WTC11 (cell line): ENCODE measurements around the gene BNC2. TPM values are rescaled to one million over a fixed set of nuclear protein-coding genes. Genes with fewer than 3 reads are reported as not detected.

ENCODE experiments used
- ATAC-seq: fragments of 200-7000 bp; cut with Tn5 transposase; 2 replicates; pipeline ENCODE4 v1.10.0; 2021; ENCODE audit warnings: mild to moderate bottlenecking, moderate library complexity
- CTCF ChIA-PET: fragments of 300-600 bp; sonication (Branson Sonifier 250); formaldehyde crosslinking; loops from one replicate; lab custom pipeline; 2021; ENCODE audit warnings: antibody characterized with exemption; lab: Charles Lee
- POLR2A ChIA-PET: fragments of 350-600 bp; sonication (Branson Sonifier 250); formaldehyde crosslinking; loops from one replicate; lab custom pipeline; 2021; ENCODE audit warnings: antibody characterized with exemption; lab: Charles Lee
- DNase-seq: peaks from one replicate; pipeline ENCODE4 v3.0.0; 2021; ENCODE audit warnings: low spot score
- H3K27ac Mint-ChIP-seq: 2 replicates; pipeline ENCODE4 v1.8.0; 2021; ENCODE audit warnings: mixed read lengths
- H3K27me3 Mint-ChIP-seq: 2 replicates; pipeline ENCODE4 v1.8.0; 2021; ENCODE audit warnings: low read depth, mild to moderate bottlenecking, moderate library complexity, mixed read lengths
- H3K36me3 Mint-ChIP-seq: 2 replicates; pipeline ENCODE4 v1.8.0; 2021; ENCODE audit warnings: mixed read lengths
- H3K4me1 Mint-ChIP-seq: 2 replicates; pipeline ENCODE4 v1.8.0; 2022; ENCODE audit warnings: mixed read lengths
- H3K4me3 Mint-ChIP-seq: 2 replicates; pipeline ENCODE4 v1.8.0; 2021; ENCODE audit warnings: mild to moderate bottlenecking, moderate library complexity, mixed read lengths
- H3K9me3 Mint-ChIP-seq: 2 replicates; pipeline ENCODE4 v1.8.0; 2021; ENCODE audit warnings: mixed read lengths
- ATF6 ChIP-seq: sonication (generic); formaldehyde crosslinking; IDR thresholded peaks from 2 replicates; pipeline ENCODE4 v1.8.1; 2023; ENCODE audit warnings: mild to moderate bottlenecking, missing genetic modification reagents
- E2F1 ChIP-seq: sonication (generic); formaldehyde crosslinking; IDR thresholded peaks from 2 replicates; pipeline ENCODE4 v1.8.0; 2022; ENCODE audit warnings: mild to moderate bottlenecking, missing genetic modification reagents
- ETV6 ChIP-seq: sonication (generic); formaldehyde crosslinking; IDR thresholded peaks from 2 replicates; pipeline ENCODE4 v1.8.1; 2022; ENCODE audit warnings: mild to moderate bottlenecking, missing genetic modification reagents
- FOXK1 ChIP-seq: sonication (generic); formaldehyde crosslinking; IDR thresholded peaks from 2 replicates; pipeline ENCODE4 v1.8.0; 2022; ENCODE audit warnings: mild to moderate bottlenecking, moderate library complexity, missing genetic modification reagents
- FOXP4 ChIP-seq: sonication (generic); formaldehyde crosslinking; IDR thresholded peaks from 2 replicates; pipeline ENCODE4 v1.8.0; 2022; ENCODE audit warnings: mild to moderate bottlenecking, missing genetic modification reagents
- IRF1 ChIP-seq: sonication (generic); formaldehyde crosslinking; IDR thresholded peaks from 2 replicates; pipeline ENCODE4 v1.8.0; 2023; ENCODE audit warnings: missing genetic modification reagents
- JUN ChIP-seq: sonication (generic); formaldehyde crosslinking; IDR thresholded peaks from 2 replicates; pipeline ENCODE4 v1.8.0; 2023; ENCODE audit warnings: mild to moderate bottlenecking, missing genetic modification reagents
- KAT7 ChIP-seq: sonication (generic); formaldehyde crosslinking; IDR thresholded peaks from 2 replicates; pipeline ENCODE4 v1.8.1; 2023; ENCODE audit warnings: missing genetic modification reagents, mild to moderate bottlenecking, borderline replicate concordance
- NFATC4 ChIP-seq: fragments of 250-450 bp; sonication (Bioruptor Pico); IDR thresholded peaks from 2 replicates; pipeline ENCODE4 v1.9.0; 2021; ENCODE audit warnings: mild to moderate bottlenecking
- SMAD3 ChIP-seq: sonication (generic); formaldehyde crosslinking; IDR thresholded peaks from 2 replicates; pipeline ENCODE4 v1.8.0; 2022; ENCODE audit warnings: missing genetic modification reagents, mild to moderate bottlenecking, borderline replicate concordance
- TCF7 ChIP-seq: sonication (generic); formaldehyde crosslinking; IDR thresholded peaks from 2 replicates; pipeline ENCODE4 v1.8.0; 2022; ENCODE audit warnings: mild to moderate bottlenecking, low read depth, missing genetic modification reagents, moderate library complexity
- ZMAT4 ChIP-seq: fragments of 250-450 bp; sonication (Bioruptor Pico); IDR thresholded peaks from 2 replicates; pipeline ENCODE4 v1.9.0; 2021; ENCODE audit warnings: mild to moderate bottlenecking
- ZNF219 ChIP-seq: sonication (generic); formaldehyde crosslinking; IDR thresholded peaks from 2 replicates; pipeline ENCODE4 v1.8.0; 2023; ENCODE audit warnings: missing genetic modification reagents, mild to moderate bottlenecking, borderline replicate concordance
- ZNF317 ChIP-seq: sonication (generic); formaldehyde crosslinking; IDR thresholded peaks from 2 replicates; pipeline ENCODE4 v1.8.1; 2023; ENCODE audit warnings: low read depth, mild to moderate bottlenecking, moderate library complexity, missing genetic modification reagents, borderline replicate concordance
- ZNF512 ChIP-seq: sonication (generic); formaldehyde crosslinking; IDR thresholded peaks from 2 replicates; pipeline ENCODE4 v1.8.1; 2022; ENCODE audit warnings: missing genetic modification reagents, borderline replicate concordance
- total RNA-seq: library from RNA; stranded (reverse); gene quantifications from 3 replicates; pipeline ENCODE4 v1.2.3, GENCODE V29; 2021

BNC2 gene
- total RNA-seq, 1 experiment from 2014 or later: 33.3 TPM

GRCh38 chr9:16594787-16595186 lies 275.7 kb downstream of the BNC2 start (continued):
- no peak for TF ChIP-seq ATF6 (CRISPR knock-in tag)
- no peak for TF ChIP-seq SMAD3 (CRISPR knock-in tag)
- no peak for TF ChIP-seq IRF1 (CRISPR knock-in tag)
- no peak for TF ChIP-seq NFATC4 (CRISPR knock-in tag)
- no peak for TF ChIP-seq ETV6 (CRISPR knock-in tag)
- TF ChIP-seq TCF7 (CRISPR knock-in tag): no peak

GRCh38 chr9:16593746-16594145 lies 276.7 kb downstream of the BNC2 start:
- Mint-ChIP-seq H3K27me3 (no peaks in the 10 kb centered on the region), H3K27ac (no peak overlapping the region), H3K4me1 (peaks cover 30% of the 10 kb centered on the region)
- ATAC-seq (no peak), DNase-seq (no peak)
- POLR2A ChIA-PET: no interaction called here
- TF ChIP-seq JUN (CRISPR knock-in tag): no peak
- no peak for TF ChIP-seq ZNF219 (CRISPR knock-in tag)
- TF ChIP-seq KAT7 (CRISPR knock-in tag): no peak
- no peak for TF ChIP-seq ZNF317 (CRISPR knock-in tag)
- TF ChIP-seq, all 79 proteins: peak for 0
- CTCF ChIA-PET: no interaction called here
- Mint-ChIP-seq H3K9me3 (no peaks in the 10 kb centered on the region), H3K4me3 (no peak overlapping the region), H3K36me3 (no peaks in the 10 kb centered on the region)

- Mint-ChIP-seq H3K4me3 (no peak overlapping the region), H3K27me3 (no peaks in the 10 kb centered on the region), H3K4me1 (peaks cover 25% of the 10 kb centered on the region), H3K27ac (no peak overlapping the region), H3K36me3 (no peaks in the 10 kb centered on the region), H3K9me3 (no peaks in the 10 kb centered on the region)
- CTCF ChIA-PET: no interaction called here
- DNase-seq: no peak
- no peak for ATAC-seq
- POLR2A ChIA-PET: interaction anchor here (0.8 kb wide), 1 partner anchor 34 kb away, joined by 5 read pairs; no protein-coding TSS in a partner anchor
- TF ChIP-seq ZNF512 (no peak), E2F1 (CRISPR knock-in tag) (no peak), FOXP4 (no peak), FOXK1 (CRISPR knock-in tag) (no peak), SMAD3 (CRISPR knock-in tag) (no peak), ZMAT4 (no peak)
Observed at GRCh38 chr9:16591092-16591491, 279.4 kb downstream of the BNC2 start.
